Fibroblast of the conjunctiva (primary cell): Measurements from ENCODE around the gene MSH3.
A peak's percentile ranks its signal among the peaks of the same experiment; 100 is the strongest.
"Not testable (repeated sequence)": the region's sequence is repeated elsewhere in the genome, so short reads cannot be mapped to it uniquely, and the experiment has no call there.

Experiments used
- DNase-seq: peaks from one replicate; pipeline ENCODE4 v3.0.0-alpha.2; 2010; ENCODE audit warnings: low read depth

MSH3 gene

DNA sequence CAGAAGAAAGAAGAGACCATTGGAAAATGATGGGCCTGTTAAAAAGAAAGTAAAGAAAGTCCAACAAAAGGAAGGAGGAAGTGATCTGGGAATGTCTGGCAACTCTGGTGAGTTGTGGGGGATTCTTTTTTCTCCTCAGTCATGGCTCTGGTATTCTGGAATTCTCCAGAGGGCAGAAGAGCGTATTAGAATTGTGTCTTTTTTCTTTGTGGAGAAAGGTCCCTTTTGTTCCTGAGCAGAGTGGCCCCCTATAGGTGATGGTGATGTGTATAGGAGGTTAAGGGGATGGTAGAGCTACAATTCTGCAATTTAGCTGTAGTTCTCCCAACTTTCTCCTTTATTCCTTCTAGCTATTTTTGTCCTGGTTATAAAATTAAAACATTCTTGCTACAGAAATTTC, 2.0 kb downstream of the MSH3 start:
- no peak for DNase-seq

GRCh38 chr5:80659106-80659505, 4.7 kb downstream of the MSH3 start:
- DNase-seq = no peak

DNA sequence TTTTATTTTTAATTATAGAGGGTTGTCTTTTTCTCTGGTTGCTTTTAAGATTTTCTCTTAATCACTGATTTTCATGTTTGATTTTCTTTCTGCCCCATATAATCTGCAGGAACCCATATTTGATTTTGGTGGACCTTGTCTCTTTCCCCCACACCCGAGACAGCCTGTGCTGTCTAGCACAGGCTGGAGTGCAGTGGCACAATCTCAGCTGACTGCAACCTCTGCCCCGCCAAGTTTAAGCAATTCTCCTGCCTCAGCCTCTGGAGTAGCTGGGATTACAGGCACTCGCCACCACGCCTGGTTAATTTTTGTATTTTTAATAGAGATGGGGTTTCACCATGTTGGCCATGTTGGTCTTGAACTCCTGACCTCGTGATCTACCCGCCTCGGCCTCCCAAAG, 6.2 kb downstream of the MSH3 start:
- not testable (repeated sequence) for DNase-seq

GRCh38 chr5:80662108-80662507, 7.7 kb downstream of the MSH3 start:
- DNase-seq = no peak

- no peak for DNase-seq
Measured at GRCh38 chr5:80665057-80665456, 10.6 kb downstream of the MSH3 start.

- no peak for DNase-seq
Measured at GRCh38 chr5:80667384-80667783, 12.9 kb downstream of the MSH3 start.

- no peak for DNase-seq
Measured at GRCh38 chr5:80668016-80668969, 13.8 kb downstream of the MSH3 start.

- DNase-seq = peak; percentile 58
Measured at GRCh38 chr5:80672140-80672736, 17.8 kb downstream of the MSH3 start.

GRCh38 chr5:80676706-80677105, 22.3 kb downstream of the MSH3 start:
- DNase-seq = no peak

DNA sequence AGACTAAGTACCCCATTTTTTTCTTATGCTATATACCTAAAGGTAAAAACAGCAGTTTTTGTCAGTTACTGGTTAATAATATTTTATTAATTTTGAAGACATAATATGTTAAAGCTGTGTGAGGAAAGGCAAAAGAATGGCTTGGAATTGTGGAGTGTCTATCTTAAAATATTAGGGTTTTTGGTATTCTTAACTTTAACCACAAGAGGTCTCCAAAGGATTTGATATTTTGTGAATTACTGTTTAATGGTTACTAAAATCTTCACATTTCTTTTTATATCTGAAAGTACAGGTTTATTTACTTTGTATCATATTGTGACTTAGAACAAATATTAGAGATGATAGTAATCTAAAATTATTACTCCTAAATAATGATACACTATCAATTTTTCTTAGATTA, 32.3 kb downstream of the MSH3 start:
- no peak for DNase-seq

- no peak for DNase-seq
Measured at GRCh38 chr5:80688648-80689420, 34.4 kb downstream of the MSH3 start.

- no peak for DNase-seq
Measured at GRCh38 chr5:80689627-80690026, 35.2 kb downstream of the MSH3 start.

- DNase-seq = no peak
Measured at GRCh38 chr5:80695666-80696065, 41.2 kb downstream of the MSH3 start.

DNA sequence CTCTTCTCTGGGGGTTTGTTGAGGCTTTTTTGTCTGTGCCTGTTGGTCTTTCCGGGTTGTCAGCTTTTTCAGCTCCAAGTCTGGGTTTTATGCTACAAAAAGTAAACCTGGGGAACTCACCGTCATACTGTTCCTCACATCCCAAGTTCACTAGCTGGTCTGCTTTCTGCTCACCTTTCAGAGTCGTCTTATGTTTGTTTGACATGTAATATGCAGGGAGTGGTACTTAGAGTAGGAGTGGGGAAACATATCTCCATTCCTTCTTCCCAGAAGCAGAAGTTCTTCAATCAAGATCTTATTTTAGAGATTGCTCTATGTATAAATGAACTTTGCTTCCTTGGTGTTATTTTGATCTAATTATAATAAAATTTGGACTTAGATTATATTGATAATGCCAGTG, 42.0 kb downstream of the MSH3 start:
- DNase-seq = no peak

- DNase-seq = no peak
Measured at GRCh38 chr5:80697100-80697499, 42.6 kb downstream of the MSH3 start.

DNA sequence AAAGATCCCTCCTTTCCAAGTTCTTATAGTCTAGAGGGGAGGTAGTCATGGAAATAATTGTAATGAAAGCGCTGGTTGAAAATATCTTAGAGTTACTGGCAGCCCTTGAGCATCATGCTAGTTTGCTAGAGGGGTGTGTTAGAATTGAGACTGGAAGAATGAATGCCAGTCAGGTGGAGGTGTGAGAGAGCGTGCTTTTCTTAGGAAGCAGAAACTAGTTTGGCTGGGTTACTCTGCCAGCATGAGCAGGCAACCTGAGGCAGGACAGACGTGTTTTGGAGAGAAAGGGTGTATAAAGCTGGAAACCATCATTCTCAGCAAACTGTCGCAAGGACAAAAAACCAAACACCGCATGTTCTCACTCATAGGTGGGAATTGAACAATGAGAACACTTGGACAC, 43.9 kb downstream of the MSH3 start:
- no peak for DNase-seq

GRCh38 chr5:80701597-80701996, 47.1 kb downstream of the MSH3 start:
- no peak for DNase-seq

DNA sequence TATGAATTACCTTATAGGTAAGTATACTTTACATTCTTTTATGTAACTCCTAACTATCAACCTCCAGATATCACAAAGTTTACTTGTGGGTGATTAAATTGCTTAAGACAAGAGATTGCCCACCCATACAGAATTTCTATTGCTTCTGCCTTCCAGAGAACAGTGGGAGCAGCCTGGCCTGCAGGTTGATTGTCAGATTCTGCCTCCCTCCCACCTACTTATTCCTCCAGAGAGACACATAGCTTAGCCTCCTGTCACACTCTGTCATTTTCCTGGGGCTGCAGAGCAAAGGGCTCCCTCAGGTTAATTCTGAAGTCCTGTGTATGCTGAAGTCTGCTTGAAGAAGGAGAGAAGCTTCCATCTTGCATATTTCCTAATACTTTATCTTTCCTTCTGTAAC, 48.8 kb downstream of the MSH3 start:
- DNase-seq = no peak

DNA sequence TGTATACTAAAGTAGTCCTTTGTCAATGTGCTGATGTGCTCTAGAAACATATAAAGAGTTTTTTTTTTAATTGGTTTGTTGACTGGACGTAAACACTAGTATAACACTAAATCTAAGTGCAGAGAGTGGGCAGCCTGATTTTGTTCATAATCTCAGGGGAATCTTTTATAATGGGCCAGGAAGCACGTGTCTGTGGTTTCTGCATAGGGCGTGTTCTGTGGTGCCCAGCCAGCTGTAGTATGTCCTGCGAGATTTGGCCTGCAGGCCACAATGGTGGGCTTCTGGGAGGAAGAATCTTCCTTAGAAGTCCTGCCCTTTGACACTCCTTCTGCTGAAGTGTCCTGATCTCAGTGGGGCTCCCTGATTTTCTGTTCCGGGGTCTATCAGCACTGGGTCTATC, 49.3 kb downstream of the MSH3 start:
- DNase-seq = no peak

- no peak for DNase-seq
Measured at GRCh38 chr5:80704221-80704620, 49.8 kb downstream of the MSH3 start.

- no peak for DNase-seq
Measured at GRCh38 chr5:80705216-80705769, 50.8 kb downstream of the MSH3 start.

- no peak for DNase-seq
Measured at GRCh38 chr5:80705801-80706200, 51.3 kb downstream of the MSH3 start.
